HL-60/S4 treated with retinoic acid at 250 ng/mL for 4 days and 3 days (cell line): ENCODE data around the gene IFITM10.

Experiments used
- in situ Hi-C: fragments of 300-500 bp; cut with MboI; formaldehyde crosslinking; loops from 2 replicates; pipeline ENCODE4 v1.7.0; 2022; ENCODE audit warnings: low sequenced_read_pairs

IFITM10 gene

GRCh38 chr11:1727096-1727690 is 23.2 kb downstream of the IFITM10 start:
- in situ Hi-C loops, result no loop called here

GRCh38 chr11:1719781-1720180 is 30.6 kb downstream of the IFITM10 start:
- in situ Hi-C loops, result no loop called here

DNA sequence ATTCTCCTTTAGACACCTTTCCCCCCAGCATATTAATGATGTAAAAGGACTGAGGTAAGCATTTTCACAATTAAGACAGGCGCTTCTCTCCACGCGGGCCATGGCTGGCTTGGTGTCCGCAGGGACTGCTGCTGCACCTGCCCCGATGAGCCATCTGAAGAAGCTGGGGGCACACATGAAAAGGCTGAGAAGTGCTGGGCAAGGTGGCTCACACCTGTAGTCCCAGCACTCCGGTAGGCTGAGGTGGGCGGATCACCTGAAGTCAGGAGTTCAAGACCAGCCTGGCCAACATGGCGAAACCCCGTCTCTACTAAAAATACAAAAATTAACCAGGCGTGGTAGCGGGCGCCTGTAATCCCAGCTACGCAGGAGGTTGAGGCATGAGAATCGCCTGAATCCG is 32.1 kb downstream of the IFITM10 start:
- in situ Hi-C loops, result no loop called here

DNA sequence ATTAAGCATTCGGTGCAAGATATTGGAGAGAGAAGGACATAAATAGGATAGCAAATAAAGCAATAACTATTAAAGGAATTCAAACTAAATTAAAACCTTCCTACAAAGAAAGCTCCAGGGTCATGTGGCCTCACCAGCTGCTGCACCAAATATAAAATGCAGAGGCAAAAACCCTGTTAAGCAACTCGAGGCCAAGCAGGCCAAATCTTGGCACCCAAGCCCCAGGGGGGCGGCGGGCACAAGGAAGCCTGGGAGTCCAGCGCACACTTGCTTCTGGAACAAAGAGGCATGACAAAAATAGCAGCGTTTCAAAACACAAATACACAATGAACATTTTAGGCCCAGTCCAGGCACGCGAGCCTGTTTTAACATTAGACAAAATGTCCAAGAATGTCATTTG is 32.6 kb downstream of the IFITM10 start:
- in situ Hi-C loops, result no loop called here

- in situ Hi-C loops, result no loop called here
Measured at GRCh38 chr11:1714908-1715885, 35.2 kb downstream of the IFITM10 start.

DNA sequence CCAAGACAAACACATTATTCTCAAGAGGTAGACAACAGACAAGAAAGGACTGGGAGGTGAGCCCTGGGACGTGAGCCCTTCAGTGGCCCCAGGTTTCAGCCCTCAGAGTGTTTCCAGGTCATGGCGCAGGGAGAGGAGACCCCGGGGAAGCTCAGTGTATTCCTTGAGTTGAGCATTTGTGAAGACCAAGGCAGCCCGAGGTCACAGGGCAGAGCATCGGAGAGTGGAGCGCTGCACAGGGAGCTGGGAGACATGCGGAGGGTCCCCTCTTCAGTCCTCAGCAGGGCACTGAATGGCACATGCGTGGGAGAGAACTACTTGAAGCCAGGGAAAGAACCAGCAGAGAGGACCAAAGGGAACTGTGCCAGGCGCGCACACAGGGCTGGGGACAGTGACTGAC is 41.7 kb downstream of the IFITM10 start:
- in situ Hi-C loops, result no loop called here

DNA sequence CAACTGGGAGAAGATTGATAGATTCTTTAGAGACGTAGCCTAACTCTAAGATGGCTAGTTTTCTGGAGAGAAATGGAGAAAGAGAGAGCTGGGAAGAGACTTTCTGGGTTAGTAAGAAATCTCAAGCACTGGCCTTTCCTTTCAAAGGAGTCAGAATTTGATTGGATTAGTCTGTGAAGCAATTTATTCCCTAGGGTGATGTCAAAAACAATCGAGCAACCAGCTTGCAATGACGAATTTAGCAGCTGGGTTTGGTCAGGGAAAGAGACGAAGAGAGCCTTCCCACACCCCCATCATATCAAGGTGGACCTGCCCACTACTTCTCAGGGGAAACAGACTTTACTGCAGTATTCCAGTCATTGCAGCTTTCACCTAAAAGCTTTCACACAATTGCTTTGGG is 42.6 kb downstream of the IFITM10 start:
- in situ Hi-C loops, result no loop called here

DNA sequence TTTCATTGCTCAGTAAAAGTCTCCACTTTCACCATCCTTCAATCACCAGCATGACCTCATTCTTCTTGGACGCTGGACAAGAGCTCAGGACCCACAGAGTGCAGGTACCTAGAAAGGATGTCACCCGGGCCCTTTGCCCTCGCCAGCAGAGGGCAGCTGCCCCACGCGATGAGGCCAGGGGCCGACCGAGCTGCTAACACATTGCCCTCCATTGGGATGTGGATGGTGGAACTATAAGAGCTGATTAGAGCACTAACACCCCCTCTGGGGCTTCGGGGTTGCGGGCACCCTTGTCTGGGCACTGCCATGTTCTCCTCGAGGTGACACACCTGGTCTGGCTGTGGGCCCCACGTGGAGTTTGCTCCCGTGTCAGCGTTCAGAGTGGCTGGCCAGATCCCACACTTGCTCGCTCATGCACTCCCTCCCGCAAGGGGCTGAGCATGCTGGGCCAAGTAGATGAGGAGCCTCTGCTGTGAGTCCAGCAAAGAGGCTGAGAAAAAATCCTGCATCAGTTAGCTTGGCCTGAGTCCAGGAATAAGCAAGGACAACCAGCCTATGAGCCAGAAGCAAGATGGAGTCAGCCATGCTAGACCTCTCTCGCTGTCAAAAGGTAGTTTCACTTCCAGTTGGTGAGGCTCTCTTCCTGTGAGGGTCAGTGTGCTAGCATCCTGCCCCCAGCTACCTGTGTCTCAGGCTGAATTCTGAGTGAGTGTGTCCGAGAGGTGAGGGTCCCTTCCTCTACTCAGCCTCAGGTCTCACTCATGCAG is 43.6 kb downstream of the IFITM10 start:
- in situ Hi-C loops, result no loop called here

DNA sequence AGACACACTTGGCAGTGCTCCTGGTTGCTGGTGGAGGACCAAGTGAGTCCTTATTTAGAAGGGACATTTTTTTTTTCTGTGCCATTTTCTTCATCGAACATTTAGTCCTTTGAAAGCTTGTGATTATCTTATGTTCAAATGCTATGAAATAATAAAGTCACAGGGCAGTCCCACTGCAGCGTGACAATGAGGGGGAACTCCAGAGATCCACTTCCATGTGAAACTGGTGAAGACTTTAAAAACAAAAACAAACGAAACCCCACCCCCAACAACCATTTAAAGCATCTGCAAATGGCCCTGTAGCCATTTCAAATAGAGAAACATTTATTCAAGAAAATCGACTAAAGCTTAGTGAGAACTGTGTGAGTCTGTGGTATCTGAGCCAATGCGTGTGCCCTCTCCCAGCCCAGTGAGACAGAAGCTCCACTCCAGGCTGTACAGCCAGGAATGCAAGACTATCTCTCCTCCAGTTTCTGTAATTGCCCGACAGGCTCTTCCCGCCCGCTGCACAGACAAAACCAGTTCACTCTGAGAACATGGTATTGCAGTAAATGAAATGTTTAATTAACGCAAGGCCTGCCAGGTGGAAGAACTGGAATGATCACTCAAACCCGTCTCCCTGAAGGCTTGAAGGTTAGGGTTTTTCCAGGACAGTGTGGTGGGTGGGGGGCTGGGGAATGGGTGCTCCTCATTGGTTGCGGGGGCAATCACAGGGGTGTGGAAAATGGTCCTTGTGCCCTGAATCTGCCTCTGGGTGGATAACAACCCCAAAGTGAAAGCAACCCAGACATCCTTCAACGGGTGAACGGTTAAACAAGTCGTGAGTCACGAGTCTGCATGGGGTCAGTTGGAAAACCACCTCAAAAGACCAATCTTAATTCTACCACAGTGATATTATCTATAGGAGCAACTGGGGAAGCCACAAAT is 45.0 kb downstream of the IFITM10 start:
- in situ Hi-C loops, result no loop called here

DNA sequence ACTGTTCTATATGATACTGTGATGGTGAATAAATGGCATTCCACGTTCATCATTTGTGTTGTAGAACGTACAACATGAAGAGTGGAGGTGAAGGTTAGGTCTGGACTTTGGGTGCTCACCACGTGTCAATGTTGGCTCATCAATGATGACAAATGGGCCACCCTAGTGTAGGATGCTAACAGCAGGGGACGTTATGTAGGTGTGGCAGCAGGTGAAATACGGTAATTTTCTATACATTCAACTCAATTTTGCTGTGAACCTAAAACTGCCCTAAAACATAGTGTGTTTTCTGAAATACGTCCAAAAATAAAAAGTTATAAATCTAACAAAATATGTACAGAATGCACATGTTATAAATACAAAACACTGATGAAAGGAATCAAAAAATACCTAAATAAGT is 47.2 kb downstream of the IFITM10 start:
- in situ Hi-C loops, result no loop called here

DNA sequence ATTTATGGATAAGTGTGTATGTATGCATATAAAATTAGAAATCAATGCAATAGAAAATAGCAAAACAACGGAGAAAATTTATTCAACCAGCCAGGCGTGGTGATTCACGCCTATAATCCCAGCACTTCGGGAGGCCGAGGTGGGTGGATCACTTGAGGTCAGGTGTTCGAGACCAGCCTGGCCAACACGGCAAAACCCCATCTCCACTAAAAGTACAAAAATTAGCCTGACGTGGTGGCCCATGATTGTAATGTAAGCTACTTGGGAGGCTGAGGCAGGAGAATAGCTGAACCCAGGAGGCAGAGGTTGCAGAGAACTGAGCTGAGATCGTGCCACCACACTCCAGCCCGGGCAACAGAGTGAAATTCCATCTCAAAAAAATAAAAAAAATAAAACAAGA is 47.9 kb downstream of the IFITM10 start:
- in situ Hi-C loops, result no loop called here

DNA sequence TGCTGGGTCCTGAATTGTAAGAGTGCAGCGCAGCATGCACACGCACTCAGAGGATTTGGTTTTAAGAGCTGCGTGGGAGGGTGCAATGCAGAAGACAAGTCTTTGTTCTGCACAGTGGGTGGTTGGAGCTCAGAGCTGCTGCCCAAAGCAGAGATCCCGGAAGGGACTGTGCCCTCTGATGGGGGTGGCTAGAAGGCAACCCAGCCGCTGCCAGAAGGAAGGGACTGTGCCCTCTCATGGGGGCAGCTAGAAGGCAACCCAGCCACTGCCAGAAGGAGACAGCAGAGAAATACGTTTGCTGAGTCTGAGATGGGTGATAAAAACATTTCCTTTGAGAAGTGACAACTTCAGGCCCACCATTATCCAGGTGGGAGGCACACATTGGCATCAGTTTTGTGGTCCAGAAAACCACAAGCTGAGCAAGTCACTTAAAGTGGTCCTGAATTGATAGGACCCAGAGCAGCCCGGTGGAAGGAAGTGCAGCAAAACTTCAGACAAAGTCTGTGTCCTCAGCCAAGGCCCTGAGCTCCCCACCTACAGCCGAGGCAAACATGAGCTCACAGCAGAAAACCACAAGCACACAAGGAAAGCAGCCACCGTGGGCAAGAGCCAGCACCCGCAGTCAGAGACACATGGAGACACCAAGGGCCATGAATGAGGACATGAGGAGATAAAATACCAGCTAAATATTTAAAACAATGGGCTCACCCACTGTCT is 49.1 kb downstream of the IFITM10 start:
- in situ Hi-C loops, result no loop called here

DNA sequence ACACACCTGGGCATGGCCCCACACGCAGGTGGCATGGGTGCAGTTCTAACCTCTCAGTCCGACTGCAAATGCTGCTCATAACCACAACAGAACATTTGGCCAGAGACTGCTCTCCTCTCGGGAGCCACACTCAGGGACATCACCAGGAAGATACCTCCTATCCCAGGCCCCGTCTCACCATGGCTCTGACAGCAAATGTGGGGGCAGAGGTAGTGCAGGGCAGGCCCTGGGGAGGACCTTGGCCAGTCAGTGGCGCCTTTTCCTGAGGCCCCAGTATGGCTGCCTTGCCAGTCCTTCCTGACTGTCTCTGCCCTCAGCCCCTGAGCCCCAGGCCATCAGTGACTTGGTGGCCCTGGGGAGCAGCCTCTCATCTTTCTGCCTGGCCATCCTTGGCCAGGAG is 50.6 kb downstream of the IFITM10 start:
- in situ Hi-C loops, result no loop called here

DNA sequence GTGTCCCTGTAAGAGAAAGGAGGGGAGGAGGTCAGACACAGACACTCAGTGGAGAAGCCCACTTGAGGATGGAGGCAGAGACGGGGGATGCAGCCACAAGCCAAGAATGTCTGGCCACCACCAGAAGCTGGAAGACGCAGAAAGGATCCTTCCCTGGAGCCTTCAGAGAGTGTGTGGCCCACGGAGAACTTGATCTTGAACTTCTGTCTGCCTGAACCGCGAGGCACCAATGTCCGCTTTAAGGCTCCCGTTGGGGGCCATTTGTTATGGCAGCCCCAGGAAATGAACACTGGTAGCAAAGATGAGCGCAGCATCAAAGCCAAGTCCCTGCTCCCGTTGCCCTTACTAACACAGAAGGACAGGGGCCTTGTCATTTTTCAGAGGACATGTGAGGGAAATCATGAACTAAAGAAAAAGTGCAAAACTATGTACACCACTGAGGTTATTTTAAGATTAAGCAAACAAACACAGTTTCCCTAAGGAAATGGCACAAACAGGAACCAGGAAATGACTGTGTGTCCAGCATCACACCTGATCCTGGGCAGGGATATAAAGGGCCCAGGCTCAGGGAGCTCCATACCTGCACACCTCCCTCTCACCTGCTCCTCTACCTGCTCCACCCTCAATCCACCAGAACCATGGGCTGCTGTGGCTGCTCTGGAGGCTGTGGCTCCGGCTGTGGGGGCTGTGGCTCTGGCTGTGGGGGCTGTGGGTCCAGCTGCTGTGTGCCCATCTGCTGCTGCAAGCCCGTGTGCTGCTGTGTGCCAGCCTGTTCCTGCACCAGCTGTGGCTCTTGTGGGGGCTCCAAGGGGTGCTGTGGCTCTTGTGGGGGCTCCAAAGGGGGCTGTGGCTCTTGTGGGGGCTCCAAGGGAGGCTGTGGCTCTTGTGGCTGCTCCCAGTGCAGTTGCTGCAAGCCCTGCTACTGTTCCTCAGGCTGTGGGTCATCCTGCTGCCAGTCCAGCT is 53.5 kb downstream of the IFITM10 start, which contains the start of gene KRTAP5-6:
TSS of gene KRTAP5-6 (plus strand) at position 588 of the 963 bp plus-strand sequence. CDS start at position 639, 51 bp downstream.
- in situ Hi-C loops, result no loop called here

DNA sequence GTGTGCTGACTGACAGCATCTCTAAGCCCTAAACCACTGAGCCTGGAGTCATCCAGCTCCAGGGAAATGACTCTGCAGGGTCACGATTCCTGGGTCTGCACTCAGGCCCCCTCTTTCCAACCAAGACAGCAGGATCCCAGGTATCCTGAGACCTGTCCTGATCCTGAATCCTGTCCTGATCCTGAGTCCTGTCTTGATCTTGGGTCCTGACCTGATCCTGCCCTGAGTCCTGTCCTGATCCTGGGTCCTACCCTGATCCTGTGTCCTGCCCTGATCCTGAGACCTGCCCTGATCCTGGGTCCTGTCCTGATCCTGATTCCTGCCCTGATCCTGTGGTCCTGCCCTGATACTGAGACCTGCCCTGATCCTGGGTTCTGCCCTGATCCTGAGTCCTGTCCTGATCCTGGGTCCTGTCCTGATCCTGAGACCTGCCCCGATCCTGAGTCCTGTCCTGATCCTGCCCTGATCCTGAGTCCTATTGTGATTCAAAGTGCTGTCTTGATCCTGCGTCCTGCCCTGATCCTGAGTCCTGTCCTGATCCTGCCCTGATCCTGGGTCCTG is 54.8 kb downstream of the IFITM10 start:
- in situ Hi-C loops, result no loop called here

- in situ Hi-C loops, result no loop called here
Measured at GRCh38 chr11:1694846-1695547, 55.4 kb downstream of the IFITM10 start.

DNA sequence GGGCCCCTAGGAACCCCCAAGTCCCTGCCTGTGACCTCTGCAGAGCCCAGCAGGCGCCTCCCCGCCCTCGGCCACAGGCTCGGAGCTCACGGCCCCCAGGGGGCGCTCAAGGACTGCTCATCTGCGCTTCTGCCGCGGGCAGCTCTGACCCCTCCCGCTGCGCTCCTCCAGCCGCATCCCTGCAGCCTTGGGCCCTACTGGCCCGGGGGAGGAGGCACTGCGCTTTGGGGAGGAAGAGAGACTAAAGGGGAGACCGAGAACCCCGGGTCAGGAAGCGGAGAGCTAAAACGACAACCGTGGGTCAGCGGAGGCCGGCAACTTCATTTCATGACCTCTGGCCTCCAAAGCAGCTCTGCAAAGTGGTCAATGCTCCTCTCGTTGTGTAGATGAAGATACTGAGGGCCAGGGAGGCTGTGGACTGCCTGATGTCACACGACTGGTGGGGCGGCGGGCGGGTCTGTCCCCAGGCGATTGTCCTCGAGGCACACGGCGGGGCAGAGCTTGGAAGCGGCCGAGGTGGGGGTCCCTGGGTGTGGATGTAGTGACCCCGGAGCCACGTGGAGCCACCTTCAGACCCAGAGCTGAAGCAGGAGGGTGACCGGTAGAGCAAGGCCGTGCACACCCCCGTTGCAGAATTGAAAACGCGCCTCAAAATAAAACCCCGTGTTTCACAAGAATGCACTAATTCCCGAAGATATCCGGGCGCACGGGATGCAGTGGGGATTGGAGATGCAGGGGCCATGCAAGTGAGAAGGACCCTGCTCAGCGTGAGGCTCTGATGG is 56.1 kb downstream of the IFITM10 start:
- in situ Hi-C loops, result no loop called here
